GM21360 (cell line): ENCODE measurements around the gene NSDHL.
A peak's percentile ranks its signal among the peaks of the same experiment; 100 is the strongest.

ENCODE experiments used
- ATAC-seq: cut with Tn5 transposase; IDR thresholded peaks from one replicate; pipeline ENCODE4 v1.9.1; 2021; ENCODE audit warnings: mild to moderate bottlenecking, moderate library complexity; ENCODE audit not compliant: unreplicated experiment

Gene NSDHL

GRCh38 chrX:152892999-152893891, 62.4 kb downstream of the NSDHL start:
- no peak for ATAC-seq

- ATAC-seq, result no peak
Observed at GRCh38 chrX:152893980-152894610, 63.2 kb downstream of the NSDHL start.

GRCh38 chrX:152895121-152895520, 64.3 kb downstream of the NSDHL start:
- ATAC-seq, result no peak

GRCh38 chrX:152895724-152896420, 65.0 kb downstream of the NSDHL start:
- ATAC-seq, result no peak

- no peak for ATAC-seq
Observed at GRCh38 chrX:152896450-152896849, 65.6 kb downstream of the NSDHL start.

DNA sequence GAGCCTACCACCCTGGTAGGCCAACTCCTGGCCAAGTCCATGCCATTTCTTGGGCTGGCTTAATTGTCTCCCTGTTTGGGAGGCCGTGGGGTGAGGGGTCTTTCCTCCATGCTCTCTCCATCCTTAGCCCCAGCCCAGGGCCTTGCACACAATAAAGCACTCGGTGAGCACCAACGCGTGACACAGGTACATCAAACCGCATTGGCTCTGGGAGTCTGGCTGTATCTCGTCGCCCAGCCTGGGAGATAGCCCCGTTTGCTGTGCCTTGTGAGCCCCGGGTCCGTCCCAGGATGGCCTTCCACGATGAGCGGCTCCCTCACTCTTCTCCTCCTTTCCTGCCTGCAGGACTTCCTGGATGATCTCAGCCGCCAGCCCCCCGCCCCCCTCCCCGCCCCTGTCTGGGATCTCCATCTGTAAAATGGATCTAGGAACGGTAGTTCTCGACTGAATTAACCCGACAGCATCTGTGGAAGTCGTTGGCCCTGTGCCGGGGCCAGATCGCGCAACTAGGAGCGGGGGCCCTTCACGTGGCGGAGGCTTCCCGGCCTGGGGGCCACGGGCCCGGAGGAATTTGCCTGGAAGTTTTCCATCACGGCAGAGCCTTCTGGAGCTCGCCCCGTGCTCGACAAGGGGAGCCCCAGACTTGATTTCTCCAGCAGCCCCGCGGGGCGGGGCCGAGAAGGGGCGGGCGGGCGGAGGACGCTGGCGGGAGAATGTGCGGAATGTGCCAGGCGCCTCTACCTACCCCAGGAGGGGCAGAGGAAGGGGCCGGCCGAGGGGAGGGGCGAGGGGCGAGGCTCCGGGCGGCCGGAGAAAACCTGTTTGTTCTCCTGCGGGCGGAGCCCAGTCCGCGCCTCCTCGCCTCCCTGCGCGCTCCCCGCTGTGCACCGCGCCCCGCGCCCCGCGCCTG, 66.6 kb downstream of the NSDHL start, which contains the start of gene ZNF185:
TSS of gene ZNF185 (plus strand) at position 846 of the 910 bp plus-strand sequence. CDS start 16,423 bp downstream, outside the sequence.
- ATAC-seq, result no peak

GRCh38 chrX:152898442-152898841, 67.6 kb downstream of the NSDHL start:
- no peak for ATAC-seq

GRCh38 chrX:152899111-152899873, 68.4 kb downstream of the NSDHL start:
- ATAC-seq, result no peak

DNA sequence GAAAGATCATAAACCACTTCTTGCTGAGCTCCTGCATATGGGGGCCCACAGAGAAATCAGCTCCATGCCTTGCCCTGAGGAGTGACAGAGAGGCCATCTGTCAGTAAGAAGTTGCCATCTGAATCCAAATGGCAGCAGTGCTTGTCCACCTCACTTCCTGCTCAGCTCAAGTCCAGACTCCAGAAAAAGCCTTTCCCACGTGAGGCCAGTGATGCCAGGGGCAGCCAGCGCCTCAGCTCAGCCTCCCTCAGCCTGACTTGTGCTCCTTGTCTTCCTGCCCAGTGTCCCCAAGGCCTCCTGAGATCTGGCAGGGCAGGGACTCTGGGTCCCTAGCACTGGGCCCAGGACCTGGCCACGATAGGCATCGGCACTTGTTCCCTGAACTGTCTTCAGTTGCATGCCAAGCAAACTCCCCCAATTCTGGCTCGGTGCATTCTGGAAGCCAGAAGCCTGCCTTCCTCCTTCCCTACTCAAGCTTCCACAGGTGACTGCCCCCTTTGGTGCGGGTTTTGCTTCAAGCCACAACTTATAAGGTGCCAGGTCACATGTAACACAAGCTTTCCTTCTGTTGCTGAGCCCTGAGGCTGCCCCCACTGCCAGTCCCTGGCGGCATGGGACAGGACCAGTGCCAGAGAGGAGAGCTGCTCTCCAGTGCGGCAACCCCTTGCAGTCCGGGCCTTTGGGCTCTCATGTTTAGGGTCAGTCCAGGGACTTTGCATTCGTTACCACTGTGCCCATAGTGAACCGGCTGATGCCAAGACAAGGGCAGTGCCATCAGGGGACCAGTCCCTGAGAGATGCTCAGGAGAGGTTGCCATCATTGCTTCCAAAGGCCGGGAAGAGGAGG, 69.2 kb downstream of the NSDHL start:
- ATAC-seq, result no peak

DNA sequence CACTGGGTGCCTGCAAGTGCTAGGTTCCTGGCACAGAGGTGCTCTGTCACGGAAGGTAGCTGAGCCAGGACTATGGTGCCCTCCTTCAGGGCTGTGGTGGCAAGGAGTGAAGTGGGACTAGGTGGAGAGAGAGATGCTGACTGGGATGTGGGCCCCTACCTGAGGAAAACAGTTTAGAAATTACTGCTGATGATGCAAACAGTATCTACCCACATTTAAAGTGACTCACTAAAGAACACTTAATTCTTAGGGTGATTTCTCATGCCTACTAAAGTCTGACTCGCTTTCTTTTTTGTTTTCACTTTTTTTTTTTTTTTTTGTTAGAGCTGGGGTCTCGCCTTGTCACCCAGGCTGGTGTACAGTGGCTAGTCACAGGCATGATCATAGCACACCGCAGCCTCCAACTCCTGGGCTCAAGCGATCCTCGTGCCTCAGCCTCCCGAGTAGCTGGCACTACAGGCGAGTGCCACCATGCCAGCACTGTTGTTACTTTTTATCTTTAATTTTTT, 70.1 kb downstream of the NSDHL start:
- ATAC-seq, result no peak

DNA sequence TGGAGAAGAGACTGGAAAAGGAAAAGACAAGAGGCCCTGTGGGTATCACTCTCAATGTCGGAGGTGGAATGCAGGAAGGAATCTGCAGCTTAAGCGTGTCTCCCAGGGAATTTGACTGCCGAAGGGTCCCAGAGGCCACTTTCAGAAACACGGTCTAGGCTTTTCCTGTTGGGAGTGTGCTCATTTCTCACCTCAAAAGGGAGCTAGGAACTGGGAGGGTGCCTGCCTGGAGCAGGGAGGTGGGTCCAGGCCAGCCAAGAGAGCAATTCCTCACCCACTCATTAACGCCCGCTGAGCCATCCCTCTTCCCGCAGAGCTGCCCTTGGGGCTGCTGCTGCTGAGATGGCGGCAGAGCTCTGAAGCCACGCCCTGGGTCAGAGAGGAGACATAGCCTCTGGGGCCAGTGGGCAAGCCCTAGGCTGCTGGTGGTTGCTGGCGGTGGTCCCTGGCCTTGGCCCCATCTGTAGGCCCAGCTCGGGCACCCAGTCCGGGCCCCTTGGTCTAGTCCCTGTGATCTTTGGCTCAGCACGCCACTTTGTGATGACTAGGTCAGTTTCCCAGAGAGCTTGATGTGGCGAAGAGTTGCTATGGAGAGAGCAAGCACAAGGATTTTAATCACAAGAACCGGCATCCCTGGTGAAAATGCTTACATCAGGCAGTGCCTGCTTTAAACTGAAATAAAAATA, 71.1 kb downstream of the NSDHL start:
- no peak for ATAC-seq

DNA sequence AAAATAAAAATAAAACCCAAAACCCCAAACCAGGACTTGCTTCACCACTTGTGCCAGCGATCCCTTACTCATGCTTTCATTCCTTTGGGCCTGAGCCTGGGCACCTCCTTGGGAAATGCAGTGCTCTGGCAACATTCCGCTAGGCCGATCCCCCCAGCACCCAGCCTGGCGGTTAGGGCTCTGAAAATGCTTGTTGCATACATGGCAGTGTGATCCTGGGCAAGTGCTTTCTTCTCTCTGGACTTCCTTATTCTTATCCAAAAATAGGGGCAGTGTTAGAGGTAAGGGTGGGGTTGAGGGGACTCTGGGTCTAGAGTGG, 71.6 kb downstream of the NSDHL start:
- no peak for ATAC-seq

DNA sequence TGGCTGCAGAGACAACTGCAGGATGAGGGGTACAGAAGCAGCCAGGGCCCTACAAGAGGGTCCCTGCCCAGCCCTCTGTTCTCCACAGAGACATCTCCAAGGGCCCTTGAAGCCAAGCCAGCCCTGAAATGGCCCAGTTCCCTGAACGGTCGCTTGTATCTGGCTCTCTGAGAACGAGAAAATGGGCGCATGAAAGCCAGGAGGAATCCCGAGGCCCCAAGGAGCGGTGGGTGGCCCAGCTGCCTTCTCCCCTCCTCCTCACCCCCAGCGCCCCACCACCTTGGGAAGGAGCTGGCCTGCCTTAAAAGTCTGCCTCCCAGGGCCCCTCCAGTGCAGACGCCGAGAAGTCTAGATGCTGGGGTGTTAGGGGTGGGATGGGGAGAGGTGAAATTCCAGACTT, 72.7 kb downstream of the NSDHL start:
- no peak for ATAC-seq

- ATAC-seq, result peak; percentile 63
Observed at GRCh38 chrX:152904151-152905080, 73.6 kb downstream of the NSDHL start.

GRCh38 chrX:152905081-152905420, 74.2 kb downstream of the NSDHL start:
- ATAC-seq, result no peak

DNA sequence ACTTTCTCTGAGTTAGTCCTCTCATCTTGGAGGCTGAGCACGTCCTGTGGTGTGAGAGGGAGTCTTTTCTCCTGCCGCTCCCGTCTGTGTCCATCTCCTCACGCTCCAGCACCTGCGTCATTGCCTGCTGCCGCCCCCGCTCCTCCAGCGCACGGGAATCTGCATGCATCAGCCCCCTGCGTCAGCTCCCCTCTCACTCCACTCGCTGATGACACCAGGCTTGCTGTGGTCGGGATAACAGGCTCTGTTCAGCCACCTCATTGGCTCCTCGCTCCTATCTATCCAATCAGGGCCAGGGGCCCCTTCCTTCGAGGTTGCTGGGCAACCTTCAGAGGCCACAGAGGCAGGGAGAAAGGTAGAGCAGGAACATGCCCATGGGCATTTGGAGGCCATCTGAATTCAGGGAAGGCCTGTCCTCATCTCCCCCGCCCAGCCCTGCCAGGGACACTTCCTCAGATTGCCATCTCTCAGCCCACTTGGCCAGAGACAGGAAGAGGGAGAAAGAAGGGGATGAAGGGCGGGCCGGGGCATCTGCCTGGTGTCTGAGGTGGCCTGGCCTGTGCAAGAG, 76.3 kb downstream of the NSDHL start:
- no peak for ATAC-seq

GRCh38 chrX:152908486-152908885, 77.6 kb downstream of the NSDHL start:
- ATAC-seq, result no peak
